Progenitor cell of endocrine pancreas (in vitro differentiated cells): Measurements from ENCODE around the gene GASK1B. TPM values are rescaled to one million over a fixed set of nuclear protein-coding genes. Genes with fewer than 3 reads are reported as not detected.

Experiments
- DNase-seq: peaks from one replicate; pipeline ENCODE4 v3.0.0; 2021; ENCODE audit warnings: low spot score; ENCODE audit not compliant: unreplicated experiment
- H3K27ac Mint-ChIP-seq: 2 replicates; pipeline ENCODE4 v1.8.0; 2021; ENCODE audit warnings: mild to moderate bottlenecking, moderate library complexity, mixed read lengths
- H3K27me3 Mint-ChIP-seq: 2 replicates; pipeline ENCODE4 v1.8.0; 2021; ENCODE audit warnings: mixed read lengths
- H3K36me3 Mint-ChIP-seq: 2 replicates; pipeline ENCODE4 v1.8.0; 2022; ENCODE audit warnings: mixed read lengths; ENCODE audit not compliant: insufficient read depth
- H3K4me1 Mint-ChIP-seq: 2 replicates; pipeline ENCODE4 v1.8.0; 2021; ENCODE audit warnings: low read depth, mixed read lengths
- H3K4me3 Mint-ChIP-seq: 2 replicates; pipeline ENCODE4 v1.8.0; 2021; ENCODE audit warnings: low read depth, mild to moderate bottlenecking, moderate library complexity, mixed read lengths
- H3K9me3 Mint-ChIP-seq: 2 replicates; pipeline ENCODE4 v1.8.0; 2021; ENCODE audit warnings: low read depth, mixed read lengths
- total RNA-seq: library from RNA; stranded (reverse); gene quantifications from 2 replicates; pipeline ENCODE4 v1.2.1, GENCODE V29; 2021
- TF ChIP-seq, protein P1 (sequence below): fragments of 200-600 bp; sonication (generic); IDR thresholded peaks from one replicate; pipeline ENCODE4 v1.5.0; 2021; ENCODE audit warnings: antibody characterized with exemption, mild to moderate bottlenecking; ENCODE audit not compliant: unreplicated experiment

Gene GASK1B
- total RNA-seq, 1 donor from 2014 or later, result 15.3 TPM

DNA sequence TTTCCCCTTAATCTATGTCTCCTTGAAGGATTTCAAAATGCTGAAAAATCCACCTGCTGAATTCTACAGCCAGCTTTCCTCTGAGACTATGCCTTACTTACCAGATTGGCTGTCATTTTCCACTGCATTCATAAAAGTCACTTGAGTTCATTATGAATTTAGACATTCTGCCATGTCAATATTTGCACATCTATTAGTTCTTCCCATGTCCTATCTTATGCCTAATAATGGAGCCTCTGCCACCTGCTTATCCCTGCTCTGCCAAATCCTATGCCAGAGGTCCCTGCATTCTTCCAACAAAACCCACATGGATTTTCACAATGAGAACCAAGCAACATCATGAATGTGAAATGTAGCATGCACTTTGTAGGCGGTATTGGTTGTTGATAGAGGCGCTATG lies 42.6 kb downstream of the GASK1B start:
- TF ChIP-seq, protein P1, sequence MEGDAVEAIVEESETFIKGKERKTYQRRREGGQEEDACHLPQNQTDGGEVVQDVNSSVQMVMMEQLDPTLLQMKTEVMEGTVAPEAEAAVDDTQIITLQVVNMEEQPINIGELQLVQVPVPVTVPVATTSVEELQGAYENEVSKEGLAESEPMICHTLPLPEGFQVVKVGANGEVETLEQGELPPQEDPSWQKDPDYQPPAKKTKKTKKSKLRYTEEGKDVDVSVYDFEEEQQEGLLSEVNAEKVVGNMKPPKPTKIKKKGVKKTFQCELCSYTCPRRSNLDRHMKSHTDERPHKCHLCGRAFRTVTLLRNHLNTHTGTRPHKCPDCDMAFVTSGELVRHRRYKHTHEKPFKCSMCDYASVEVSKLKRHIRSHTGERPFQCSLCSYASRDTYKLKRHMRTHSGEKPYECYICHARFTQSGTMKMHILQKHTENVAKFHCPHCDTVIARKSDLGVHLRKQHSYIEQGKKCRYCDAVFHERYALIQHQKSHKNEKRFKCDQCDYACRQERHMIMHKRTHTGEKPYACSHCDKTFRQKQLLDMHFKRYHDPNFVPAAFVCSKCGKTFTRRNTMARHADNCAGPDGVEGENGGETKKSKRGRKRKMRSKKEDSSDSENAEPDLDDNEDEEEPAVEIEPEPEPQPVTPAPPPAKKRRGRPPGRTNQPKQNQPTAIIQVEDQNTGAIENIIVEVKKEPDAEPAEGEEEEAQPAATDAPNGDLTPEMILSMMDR, result no peak
- Mint-ChIP-seq H3K9me3 (no peaks in the 10 kb centered on the region), H3K27ac (no peak overlapping the region), H3K27me3 (no peaks in the 10 kb centered on the region), H3K36me3 (peaks cover 2% of the 10 kb centered on the region), H3K4me1 (peaks cover 1% of the 10 kb centered on the region), H3K4me3 (no peak overlapping the region)
- no peak for DNase-seq

DNA sequence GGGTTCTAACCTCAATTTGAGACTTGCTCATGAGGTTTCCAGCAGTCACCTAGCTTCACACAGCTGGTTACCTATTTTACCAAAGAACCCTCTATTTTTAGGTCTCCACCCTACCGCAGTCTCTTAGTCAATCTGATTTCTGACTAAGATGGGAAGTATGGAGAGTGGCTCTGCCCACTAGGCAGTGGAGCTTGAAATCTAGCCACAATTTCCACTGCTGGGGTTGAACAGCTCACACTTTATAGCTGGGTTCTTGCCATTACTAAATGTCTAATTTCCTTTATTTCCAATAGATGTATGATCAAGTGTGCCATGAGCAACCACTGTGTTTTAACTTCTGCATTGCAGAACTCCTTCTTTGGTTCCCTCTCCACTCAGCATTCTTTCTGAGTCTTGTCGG lies 43.1 kb downstream of the GASK1B start:
- H3K9me3 Mint-ChIP-seq, result no peaks in the 10 kb centered on the region
- H3K36me3 Mint-ChIP-seq, result peaks cover 2% of the 10 kb centered on the region
- DNase-seq, result no peak
- H3K4me1 Mint-ChIP-seq, result peaks cover 1% of the 10 kb centered on the region
- H3K4me3 Mint-ChIP-seq, result no peak overlapping the region
- TF ChIP-seq, protein P1, result no peak
- H3K27me3 Mint-ChIP-seq, result no peaks in the 10 kb centered on the region
- H3K27ac Mint-ChIP-seq, result no peak overlapping the region

DNA sequence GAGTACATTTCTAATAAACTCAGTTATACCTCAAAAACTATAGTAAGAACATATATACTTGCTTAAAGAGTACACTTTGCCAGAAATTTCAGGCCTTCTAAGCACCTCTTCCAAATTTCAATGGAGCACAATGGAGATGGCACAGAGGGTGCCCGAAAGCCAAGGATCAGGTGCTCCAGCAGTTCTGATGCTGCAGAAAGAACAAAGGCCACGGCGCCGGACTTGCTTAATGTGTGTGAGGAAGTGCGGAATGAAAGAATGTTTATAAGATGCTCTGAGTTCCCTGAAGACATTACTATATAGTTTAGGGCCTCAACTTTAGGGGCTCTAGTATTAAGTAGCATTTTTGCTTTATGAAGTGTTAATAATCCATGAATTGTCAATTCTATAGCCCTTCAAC lies 44.3 kb downstream of the GASK1B start:
- Mint-ChIP-seq H3K27ac (no peak overlapping the region), H3K27me3 (no peaks in the 10 kb centered on the region), H3K4me3 (no peak overlapping the region), H3K36me3 (peaks cover 2% of the 10 kb centered on the region), H3K9me3 (no peaks in the 10 kb centered on the region), H3K4me1 (peaks cover 1% of the 10 kb centered on the region)
- DNase-seq, result no peak
- TF ChIP-seq, protein P1, result no peak

DNA sequence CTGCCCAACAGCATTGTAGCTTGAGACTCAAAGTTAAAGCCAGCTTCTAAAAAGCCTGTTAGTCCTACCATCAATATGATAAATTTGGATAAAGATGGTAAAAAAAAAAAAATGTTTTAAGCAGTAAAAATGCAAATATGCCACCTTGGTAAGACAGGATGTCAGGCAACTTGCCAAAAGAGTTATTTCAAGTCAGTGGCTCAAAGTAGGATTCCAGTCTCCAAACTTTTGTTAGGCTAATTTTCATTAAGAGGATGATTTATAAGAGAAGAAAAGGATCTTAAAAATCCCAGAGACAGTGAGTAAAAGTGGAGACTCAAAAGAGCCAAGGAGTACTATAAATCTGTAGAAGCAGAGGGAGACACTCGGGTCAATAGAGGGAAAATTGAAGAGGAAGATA lies 47.5 kb downstream of the GASK1B start:
- no peaks in the 10 kb centered on the region for H3K27me3 Mint-ChIP-seq
- H3K9me3 Mint-ChIP-seq, result no peaks in the 10 kb centered on the region
- peaks cover 8% of the 10 kb centered on the region for H3K4me1 Mint-ChIP-seq
- H3K27ac Mint-ChIP-seq, result no peak overlapping the region
- no peak overlapping the region for H3K4me3 Mint-ChIP-seq
- no peak for DNase-seq
- TF ChIP-seq, protein P1, result no peak
- no peaks in the 10 kb centered on the region for H3K36me3 Mint-ChIP-seq

Other genes with a start within 250 kb of the GASK1B start
- 11.9 and 15.4 TPM in 2 replicates for gene TMEM144, start 37.5 kb upstream of the GASK1B start, total RNA-seq